ENCODE measurements around the gene CLIC5. TPM values are rescaled to one million over a fixed set of nuclear protein-coding genes. Genes with fewer than 3 reads are reported as not detected.

Gene CLIC5
- total RNA-seq, 1 experiment from 2014 or later, result 0.20 TPM

DNA sequence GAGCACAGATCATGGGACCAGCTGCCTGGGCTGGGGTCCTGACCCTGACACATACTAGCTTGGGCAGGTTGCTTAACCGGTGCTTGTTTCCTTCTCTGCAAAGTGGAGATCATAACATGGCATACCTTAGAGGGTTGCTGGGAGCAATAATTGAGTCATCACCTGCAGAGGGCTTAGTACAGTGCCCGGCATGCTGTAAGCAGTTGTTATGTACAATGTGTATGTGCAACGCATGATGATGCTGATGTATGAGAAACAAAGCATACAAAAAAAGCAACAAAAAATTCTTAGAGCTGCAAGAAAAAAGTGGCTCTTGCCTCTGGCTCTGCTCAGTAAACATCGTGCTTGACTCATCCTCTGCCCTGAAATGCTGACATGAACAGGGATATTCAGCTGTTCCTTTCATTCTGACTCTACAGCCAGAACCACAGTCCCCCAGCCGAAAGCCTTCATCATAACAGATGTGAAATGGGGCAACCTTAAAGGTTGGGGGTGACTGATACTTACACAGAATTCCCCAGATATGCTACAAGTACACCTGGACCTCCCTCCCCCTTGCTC, 91.7 kb downstream of the CLIC5 start:
- Histone ChIP-seq H3K27me3 (ENCODE audit: insufficient read depth, low read length) (no peaks in the 10 kb centered on the region), H3K56ac (ENCODE audit: insufficient read length, low read depth, low read length) (no peak overlapping the region), H3K4me1 (ENCODE audit: insufficient read depth, low read length) (peaks cover 16% of the 10 kb centered on the region; the same call in 1 of the 2 replicates), H4K8ac (replicated peaks; ENCODE audit: insufficient read length, low read depth, low read length) (no peak overlapping the region), H3K23ac (ENCODE audit: insufficient read length, low read depth, low read length) (no peak overlapping the region), H3K27ac (ENCODE audit: insufficient read length, low read depth, low read length) (no peak overlapping the region), H4K5ac (ENCODE audit: insufficient read length, low read depth, low read length) (no peak overlapping the region), H4K20me1 (ENCODE audit: control insufficient read depth, insufficient read depth, insufficient read length) (no peaks in the 10 kb centered on the region), H2BK5ac (ENCODE audit: insufficient read length, low read length) (no peak overlapping the region), H3K9ac (ENCODE audit: extremely low read depth, insufficient read length, low read length) (no peak overlapping the region), H3K23me2 (ENCODE audit: insufficient read length, low read depth, low read length, poor library complexity, severe bottlenecking) (no peaks in the 10 kb centered on the region), H2BK120ac (ENCODE audit: low read depth, low read length, poor library complexity, severe bottlenecking) (no peak overlapping the region), H3K9me3 (ENCODE audit: control insufficient read depth, low read depth, low read length) (no peaks in the 10 kb centered on the region), H2AFZ (ENCODE audit: low read length) (no peak overlapping the region), H3K4ac (ENCODE audit: low read depth, low read length) (no peak overlapping the region), H2BK12ac (ENCODE audit: insufficient read length, low read depth, low read length) (no peak overlapping the region), H3K79me1 (ENCODE audit: insufficient read depth, low read depth, low read length, poor library complexity, severe bottlenecking) (no peaks in the 10 kb centered on the region), H3T11ph (ENCODE audit: low read length) (no peak overlapping the region), H2BK15ac (ENCODE audit: low read depth, low read length) (no peak overlapping the region), H3K18ac (ENCODE audit: insufficient read length, low read depth, low read length) (no peak overlapping the region), H2BK20ac (ENCODE audit: low read depth, low read length, poor library complexity, severe bottlenecking) (no peak overlapping the region), H2AK5ac (ENCODE audit: insufficient read length, low read length) (no peak overlapping the region), H3K14ac (ENCODE audit: insufficient read depth, low read length) (no peak overlapping the region), H3K4me2 (ENCODE audit: insufficient read depth, insufficient read length, low read length) (no peak overlapping the region), H3K79me2 (ENCODE audit: insufficient read depth, low read length) (no peaks in the 10 kb centered on the region), H4K91ac (ENCODE audit: insufficient read length, low read depth, low read length) (no peak overlapping the region)
- H3K27me3 Mint-ChIP-seq (ENCODE audit: low read depth), result peaks cover 40% of the 10 kb centered on the region
- H3K27ac Mint-ChIP-seq, result no peak overlapping the region
- peaks cover 0 to 1% (median 0%) of the 10 kb centered on the region in 3 experiments; a peak in 1 of 7 replicates for H3K36me3 Mint-ChIP-seq (ENCODE audit: insufficient read depth in 1 of 3, low read depth in 3 of 3)
- H3K4me1 Mint-ChIP-seq, result peaks cover 36 to 40% of the 10 kb centered on the region in 2 experiments
- WGBS (ENCODE audit: extremely low coverage, insufficient read length, low lambda C conversion rate), result no CpG with 5 or more reads among the region's 5 CpGs
- no peak overlapping the region for H3K4me3 Mint-ChIP-seq
- DNase-seq, result no peak
- H3K9me3 Mint-ChIP-seq, result no peaks in the 10 kb centered on the region; a peak in 2 of 5 replicates
- TF ChIP-seq, protein P1, sequence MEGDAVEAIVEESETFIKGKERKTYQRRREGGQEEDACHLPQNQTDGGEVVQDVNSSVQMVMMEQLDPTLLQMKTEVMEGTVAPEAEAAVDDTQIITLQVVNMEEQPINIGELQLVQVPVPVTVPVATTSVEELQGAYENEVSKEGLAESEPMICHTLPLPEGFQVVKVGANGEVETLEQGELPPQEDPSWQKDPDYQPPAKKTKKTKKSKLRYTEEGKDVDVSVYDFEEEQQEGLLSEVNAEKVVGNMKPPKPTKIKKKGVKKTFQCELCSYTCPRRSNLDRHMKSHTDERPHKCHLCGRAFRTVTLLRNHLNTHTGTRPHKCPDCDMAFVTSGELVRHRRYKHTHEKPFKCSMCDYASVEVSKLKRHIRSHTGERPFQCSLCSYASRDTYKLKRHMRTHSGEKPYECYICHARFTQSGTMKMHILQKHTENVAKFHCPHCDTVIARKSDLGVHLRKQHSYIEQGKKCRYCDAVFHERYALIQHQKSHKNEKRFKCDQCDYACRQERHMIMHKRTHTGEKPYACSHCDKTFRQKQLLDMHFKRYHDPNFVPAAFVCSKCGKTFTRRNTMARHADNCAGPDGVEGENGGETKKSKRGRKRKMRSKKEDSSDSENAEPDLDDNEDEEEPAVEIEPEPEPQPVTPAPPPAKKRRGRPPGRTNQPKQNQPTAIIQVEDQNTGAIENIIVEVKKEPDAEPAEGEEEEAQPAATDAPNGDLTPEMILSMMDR (conservative IDR thresholded peaks at IDR 0.05), result no peak

Measured in H9 (cell line).